HCT116 (cell line): ENCODE results near the gene FOS. TPM values are rescaled to one million over a fixed set of nuclear protein-coding genes. Genes with fewer than 3 reads are reported as not detected.

Experiments
- ATAC-seq: fragments of 200-7000 bp; cut with Tn5 transposase; 2 replicates; pipeline ENCODE4 v1.9.1; 2020; ENCODE audit warnings: mild to moderate bottlenecking, moderate library complexity
- BruUV-seq: library from RNA; stranded (reverse); fragments of 400-500 nt; replicated peaks from 2 replicates; lab custom pipeline; 2021; lab: Mats Ljungman, UMichigan
- CTCF ChIA-PET: fragments of 300-600 bp; sonication (Branson Sonifier 250); formaldehyde crosslinking; loops from one replicate; lab custom pipeline; 2021; ENCODE audit warnings: antibody characterized with exemption; lab: Charles Lee
- POLR2A ChIA-PET: fragments of 300-600, 350-600 bp; sonication (Branson Sonifier 250); formaldehyde crosslinking; loops from one replicate; lab custom pipeline; 2021; ENCODE audit warnings: antibody characterized with exemption; lab: Charles Lee
- RAD21 ChIA-PET, 2 experiments: fragments of 300-600 bp; sonication (Branson Sonifier 250); formaldehyde crosslinking; loops; one replicate each; lab custom pipeline; 2023; ENCODE audit warnings: low total read pairs in 2 of 2; ENCODE audit not compliant: uncharacterized antibody in 2 of 2, unreplicated experiment in 2 of 2, low non-redundant PET in 1 of 2; lab: Charles Lee
- DNase-seq: peaks from one replicate; pipeline ENCODE4 v3.0.0-alpha.2; 2010; ENCODE audit warnings: low read depth, low spot score
- H2AFZ ChIP-seq: fragments of 200-600 bp; shearing (Covaris generic), sonication (generic); 2 replicates; pipeline ENCODE4 v1.6.1; 2017; ENCODE audit warnings: low read depth, mixed run types, mixed read lengths, antibody characterized with exemption, low read length; ENCODE audit not compliant: poor library complexity, severe bottlenecking
- H3K27ac ChIP-seq: 2 replicates; pipeline ENCODE4 v1.5.1; 2012; ENCODE audit warnings: low read depth, low read length
- H3K27me3 ChIP-seq: fragments of 200-600 bp; sonication (generic); 2 replicates; pipeline ENCODE4 v1.6.1; 2016; ENCODE audit warnings: mixed run types, low read length, mixed read lengths; ENCODE audit not compliant: insufficient read depth
- H3K36me3 ChIP-seq, 2 experiments: fragments of 200-500 bp in 1 of 2; fragments of 200-600 bp in 1 of 2; sonication (Bioruptor generic) in 1 of 2; sonication (generic) in 1 of 2; 2 replicates each; pipeline versions ENCODE4 v1.5.1 to v1.6.1; 2014 to 2016; ENCODE audit warnings: low read length in 2 of 2, inconsistent platforms in 1 of 2, mixed read lengths in 1 of 2, mixed run types in 1 of 2; ENCODE audit not compliant: insufficient read depth in 2 of 2, control insufficient read depth in 1 of 2
- H3K4me1 ChIP-seq, 2 experiments: fragments of 200-600 bp in 1 of 2; sonication (generic) in 1 of 2; 2 replicates each; pipeline versions ENCODE4 v1.5.1 to v1.6.1; 2012 to 2017; ENCODE audit warnings: low read length in 2 of 2, inconsistent platforms in 1 of 2, mild to moderate bottlenecking in 1 of 2, mixed read lengths in 1 of 2, mixed run types in 1 of 2, moderate library complexity in 1 of 2; ENCODE audit not compliant: insufficient read depth in 2 of 2, control insufficient read depth in 1 of 2
- H3K4me2 ChIP-seq: fragments of 200-600 bp; sonication (generic); 2 replicates; pipeline ENCODE4 v1.6.1; 2017; ENCODE audit warnings: mixed run types, low read length, mixed read lengths
- H3K4me3 ChIP-seq, 2 experiments: fragments of 200-600 bp in 1 of 2; sonication (generic) in 1 of 2; replicated peaks in 1 of 2; 2 replicates each; pipeline ENCODE4 v1.5.1; 2011 to 2016; ENCODE audit warnings: low read length in 2 of 2, control low read depth in 1 of 2, low read depth in 1 of 2, mild to moderate bottlenecking in 1 of 2, mixed read lengths in 1 of 2, mixed run types in 1 of 2
- H3K79me2 ChIP-seq: fragments of 200-600 bp; sonication (generic); 2 replicates; pipeline ENCODE4 v1.6.1; 2017; ENCODE audit warnings: mild to moderate bottlenecking, mixed run types, low read length, moderate library complexity, mixed read lengths; ENCODE audit not compliant: insufficient read depth
- H3K9ac ChIP-seq: fragments of 200-600 bp; sonication (generic); 2 replicates; pipeline ENCODE4 v1.6.1; 2016; ENCODE audit warnings: low read length, mixed read lengths
- H3K9me2 ChIP-seq: fragments of 200-600 bp; sonication (generic), shearing (Covaris generic); 2 replicates; pipeline ENCODE4 v1.6.1; 2017; ENCODE audit warnings: mixed run types, mild to moderate bottlenecking, moderate library complexity; ENCODE audit not compliant: insufficient read depth
- H3K9me3 ChIP-seq, 2 experiments: fragments of 200-500 bp in 1 of 2; fragments of 200-600 bp in 1 of 2; sonication (Bioruptor generic) in 1 of 2; sonication (generic) in 1 of 2; 2 replicates each; pipeline ENCODE4 v1.6.1; 2014 to 2017; ENCODE audit warnings: low read length in 2 of 2, mixed read lengths in 2 of 2, inconsistent platforms in 1 of 2, low read depth in 1 of 2, mild to moderate bottlenecking in 1 of 2, mixed run types in 1 of 2, moderate library complexity in 1 of 2; ENCODE audit not compliant: control insufficient read depth in 1 of 2, insufficient read depth in 1 of 2
- H4K20me1 ChIP-seq: fragments of 200-600 bp; sonication (generic), shearing (Covaris generic); 2 replicates; pipeline ENCODE4 v1.6.1; 2017; ENCODE audit warnings: mixed run types, mild to moderate bottlenecking, moderate library complexity; ENCODE audit not compliant: insufficient read depth
- CBX3 ChIP-seq: IDR thresholded peaks from 2 replicates; pipeline ENCODE4 v1.6.1; 2012; ENCODE audit warnings: low read depth
- CEBPB ChIP-seq: IDR thresholded peaks from 2 replicates; pipeline ENCODE4 v1.6.1; 2012; ENCODE audit warnings: low read depth
- FOSL1 ChIP-seq: IDR thresholded peaks from 2 replicates; pipeline ENCODE4 v1.6.1; 2012; ENCODE audit warnings: low read depth
- JUND ChIP-seq: IDR thresholded peaks from 2 replicates; pipeline ENCODE4 v1.6.1; 2012
- POLR2AphosphoS5 ChIP-seq: IDR thresholded peaks from 2 replicates; pipeline ENCODE4 v1.6.1; 2011; ENCODE audit warnings: mild to moderate bottlenecking, low read depth, low read length, moderate library complexity
- SIN3A ChIP-seq: IDR thresholded peaks from 2 replicates; pipeline ENCODE4 v1.6.1; 2012; ENCODE audit warnings: low read depth
- SP1 ChIP-seq: IDR thresholded peaks from 2 replicates; pipeline ENCODE4 v1.6.1; 2012; ENCODE audit warnings: low read depth
- SRF ChIP-seq: IDR thresholded peaks from 2 replicates; pipeline ENCODE4 v1.6.1; 2012; ENCODE audit warnings: low read depth
- TCF7L2 ChIP-seq: IDR thresholded peaks from 2 replicates; pipeline ENCODE4 v1.7.0; 2011; ENCODE audit warnings: borderline replicate concordance, inconsistent platforms; ENCODE audit not compliant: insufficient read depth, insufficient read length; ENCODE audit errors: extremely low read depth
- ZFX ChIP-seq: fragments of 450-650 bp; IDR thresholded peaks from 2 replicates; pipeline ENCODE4 v1.6.1; 2017
- intact Hi-C: fragments of 100-400 bp; cut with micrococcal nuclease; formaldehyde crosslinking; loops from 2 replicates; pipeline ENCODE4 v1.10.0; 2022
- total RNA-seq: library from RNA; stranded (reverse); gene quantifications from one replicate; pipeline ENCODE4 v1.2.1, GENCODE V29; 2021; ENCODE audit not compliant: unreplicated experiment
- TF ChIP-seq, protein P1 (sequence below): IDR thresholded peaks from 2 replicates; pipeline ENCODE4 v1.6.1; 2012
- TF ChIP-seq, protein P2 (sequence below): IDR thresholded peaks from 2 replicates; pipeline ENCODE4 v1.6.1; 2012; ENCODE audit warnings: low read depth
- TF ChIP-seq, protein P3 (sequence below): IDR thresholded peaks from 2 replicates; pipeline ENCODE4 v1.6.1; 2012

FOS gene
- total RNA-seq, 1 experiment from 2014 or later = 50.4 TPM

DNA sequence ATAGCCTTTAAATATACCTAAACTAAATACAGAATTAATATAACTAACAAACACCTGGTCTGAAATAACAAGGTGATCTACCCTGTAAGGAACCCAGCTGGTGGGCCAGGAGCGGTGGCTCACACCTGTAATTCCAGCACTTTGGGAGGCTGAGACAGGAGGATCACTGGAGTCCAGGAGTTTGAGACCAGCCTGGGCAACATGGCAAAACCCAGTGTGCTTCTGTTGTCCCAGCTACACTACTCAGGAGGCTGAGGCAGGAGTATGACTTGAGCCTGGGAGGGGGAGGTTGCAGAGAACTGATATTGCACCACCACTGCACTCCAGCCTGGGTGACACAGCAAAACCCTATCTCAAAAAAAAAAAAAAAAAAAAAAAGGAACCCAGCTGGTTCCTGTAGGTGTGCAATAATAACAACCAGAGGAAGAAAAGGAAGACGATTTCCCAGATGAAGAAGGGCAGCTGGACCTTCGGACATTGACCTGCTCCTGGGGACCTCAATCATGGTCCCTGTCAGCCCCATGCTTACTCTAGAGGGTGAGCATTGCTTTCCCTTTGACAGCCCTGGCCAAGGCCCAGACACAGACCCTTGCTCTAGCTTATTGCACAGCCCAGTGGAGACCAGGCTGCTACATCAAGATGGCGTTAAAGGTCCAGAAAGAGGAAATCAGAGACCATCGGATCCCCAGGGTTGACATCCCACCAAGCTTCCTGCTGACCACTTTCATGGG lies 5.4 kb downstream of the FOS start:
- Histone ChIP-seq H3K27ac (no peak overlapping the region), H3K9ac (no peak overlapping the region), H3K4me2 (no peak overlapping the region), H3K79me2 (peaks cover 17% of the 10 kb centered on the region), H3K4me1 (peaks cover 3 to 18% of the 10 kb centered on the region in 2 experiments; a peak in 1 of 4 replicates), H4K20me1 (no peaks in the 10 kb centered on the region), H2AFZ (no peak overlapping the region), H3K4me3 (no peak overlapping the region), H3K27me3 (no peaks in the 10 kb centered on the region), H3K36me3 (peaks cover 16 to 22% of the 10 kb centered on the region in 2 experiments), H3K9me3 (no peaks in the 10 kb centered on the region), H3K9me2 (no peaks in the 10 kb centered on the region)
- POLR2A ChIA-PET = interaction anchor here (1.3 kb wide), 1 partner anchor 10 kb away, joined by 3 read pairs; no protein-coding TSS in a partner anchor
- TF ChIP-seq SRF = no peak
- TF ChIP-seq, protein P1, sequence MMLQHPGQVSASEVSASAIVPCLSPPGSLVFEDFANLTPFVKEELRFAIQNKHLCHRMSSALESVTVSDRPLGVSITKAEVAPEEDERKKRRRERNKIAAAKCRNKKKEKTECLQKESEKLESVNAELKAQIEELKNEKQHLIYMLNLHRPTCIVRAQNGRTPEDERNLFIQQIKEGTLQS = no peak
- no peak for TF ChIP-seq ZFX
- no peak for TF ChIP-seq SIN3A
- TF ChIP-seq FOSL1 = no peak
- no peak for TF ChIP-seq POLR2AphosphoS5
- TF ChIP-seq, protein P2, sequence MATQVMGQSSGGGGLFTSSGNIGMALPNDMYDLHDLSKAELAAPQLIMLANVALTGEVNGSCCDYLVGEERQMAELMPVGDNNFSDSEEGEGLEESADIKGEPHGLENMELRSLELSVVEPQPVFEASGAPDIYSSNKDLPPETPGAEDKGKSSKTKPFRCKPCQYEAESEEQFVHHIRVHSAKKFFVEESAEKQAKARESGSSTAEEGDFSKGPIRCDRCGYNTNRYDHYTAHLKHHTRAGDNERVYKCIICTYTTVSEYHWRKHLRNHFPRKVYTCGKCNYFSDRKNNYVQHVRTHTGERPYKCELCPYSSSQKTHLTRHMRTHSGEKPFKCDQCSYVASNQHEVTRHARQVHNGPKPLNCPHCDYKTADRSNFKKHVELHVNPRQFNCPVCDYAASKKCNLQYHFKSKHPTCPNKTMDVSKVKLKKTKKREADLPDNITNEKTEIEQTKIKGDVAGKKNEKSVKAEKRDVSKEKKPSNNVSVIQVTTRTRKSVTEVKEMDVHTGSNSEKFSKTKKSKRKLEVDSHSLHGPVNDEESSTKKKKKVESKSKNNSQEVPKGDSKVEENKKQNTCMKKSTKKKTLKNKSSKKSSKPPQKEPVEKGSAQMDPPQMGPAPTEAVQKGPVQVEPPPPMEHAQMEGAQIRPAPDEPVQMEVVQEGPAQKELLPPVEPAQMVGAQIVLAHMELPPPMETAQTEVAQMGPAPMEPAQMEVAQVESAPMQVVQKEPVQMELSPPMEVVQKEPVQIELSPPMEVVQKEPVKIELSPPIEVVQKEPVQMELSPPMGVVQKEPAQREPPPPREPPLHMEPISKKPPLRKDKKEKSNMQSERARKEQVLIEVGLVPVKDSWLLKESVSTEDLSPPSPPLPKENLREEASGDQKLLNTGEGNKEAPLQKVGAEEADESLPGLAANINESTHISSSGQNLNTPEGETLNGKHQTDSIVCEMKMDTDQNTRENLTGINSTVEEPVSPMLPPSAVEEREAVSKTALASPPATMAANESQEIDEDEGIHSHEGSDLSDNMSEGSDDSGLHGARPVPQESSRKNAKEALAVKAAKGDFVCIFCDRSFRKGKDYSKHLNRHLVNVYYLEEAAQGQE = no peak
- TF ChIP-seq, protein P3, sequence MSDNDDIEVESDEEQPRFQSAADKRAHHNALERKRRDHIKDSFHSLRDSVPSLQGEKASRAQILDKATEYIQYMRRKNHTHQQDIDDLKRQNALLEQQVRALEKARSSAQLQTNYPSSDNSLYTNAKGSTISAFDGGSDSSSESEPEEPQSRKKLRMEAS = no peak
- no peak for TF ChIP-seq CEBPB
- no peak for TF ChIP-seq SP1
- no peak for TF ChIP-seq TCF7L2
- TF ChIP-seq JUND = no peak
- TF ChIP-seq CBX3 = no peak
- intact Hi-C loops = no loop called here
- CTCF ChIA-PET = no interaction called here
- DNase-seq = no peak
- ATAC-seq = no peak
- RAD21 ChIA-PET = no interaction called here
- BruUV-seq = no TSS peak
